GM12801 (cell line): Measurements from ENCODE around the gene SMIM14.

ENCODE experiments used
- TF ChIP-seq, protein P1 (sequence below): IDR thresholded peaks from one replicate; pipeline ENCODE4 v1.5.1; 2011; ENCODE audit warnings: control low read depth; ENCODE audit not compliant: insufficient read length; ENCODE audit errors: extremely low read depth

SMIM14 gene

DNA sequence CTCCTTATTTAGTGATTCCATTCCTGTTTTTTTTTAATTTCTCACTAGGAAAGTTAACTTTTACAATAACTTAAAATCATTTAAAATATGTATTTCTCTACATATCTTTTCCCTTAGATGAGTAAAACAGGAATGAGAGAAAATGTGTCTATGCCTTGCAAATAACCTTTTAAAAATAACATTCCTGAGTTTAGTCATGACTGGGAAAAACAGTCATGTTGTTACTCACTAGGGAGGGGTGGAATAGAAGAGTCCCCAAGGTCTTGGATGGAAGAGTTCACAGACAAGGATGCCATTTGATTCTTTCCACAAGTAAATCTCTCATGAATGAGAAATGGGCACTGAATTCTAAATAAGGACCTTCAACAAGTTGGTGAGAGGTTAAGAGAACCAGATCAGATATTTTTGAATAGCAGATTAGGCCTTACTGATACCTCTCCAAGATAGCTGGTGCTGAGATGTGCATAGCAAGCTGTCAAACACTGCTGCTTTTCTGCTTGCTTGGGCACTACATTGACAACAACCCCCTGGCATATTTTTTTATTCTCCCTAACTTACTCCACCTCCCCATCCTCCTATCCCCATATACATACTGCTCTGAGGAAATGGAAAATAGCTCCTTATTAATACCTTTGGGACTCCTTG is 136.5 kb downstream of the SMIM14 start:
- TF ChIP-seq, protein P1, sequence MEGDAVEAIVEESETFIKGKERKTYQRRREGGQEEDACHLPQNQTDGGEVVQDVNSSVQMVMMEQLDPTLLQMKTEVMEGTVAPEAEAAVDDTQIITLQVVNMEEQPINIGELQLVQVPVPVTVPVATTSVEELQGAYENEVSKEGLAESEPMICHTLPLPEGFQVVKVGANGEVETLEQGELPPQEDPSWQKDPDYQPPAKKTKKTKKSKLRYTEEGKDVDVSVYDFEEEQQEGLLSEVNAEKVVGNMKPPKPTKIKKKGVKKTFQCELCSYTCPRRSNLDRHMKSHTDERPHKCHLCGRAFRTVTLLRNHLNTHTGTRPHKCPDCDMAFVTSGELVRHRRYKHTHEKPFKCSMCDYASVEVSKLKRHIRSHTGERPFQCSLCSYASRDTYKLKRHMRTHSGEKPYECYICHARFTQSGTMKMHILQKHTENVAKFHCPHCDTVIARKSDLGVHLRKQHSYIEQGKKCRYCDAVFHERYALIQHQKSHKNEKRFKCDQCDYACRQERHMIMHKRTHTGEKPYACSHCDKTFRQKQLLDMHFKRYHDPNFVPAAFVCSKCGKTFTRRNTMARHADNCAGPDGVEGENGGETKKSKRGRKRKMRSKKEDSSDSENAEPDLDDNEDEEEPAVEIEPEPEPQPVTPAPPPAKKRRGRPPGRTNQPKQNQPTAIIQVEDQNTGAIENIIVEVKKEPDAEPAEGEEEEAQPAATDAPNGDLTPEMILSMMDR, result no peak

DNA sequence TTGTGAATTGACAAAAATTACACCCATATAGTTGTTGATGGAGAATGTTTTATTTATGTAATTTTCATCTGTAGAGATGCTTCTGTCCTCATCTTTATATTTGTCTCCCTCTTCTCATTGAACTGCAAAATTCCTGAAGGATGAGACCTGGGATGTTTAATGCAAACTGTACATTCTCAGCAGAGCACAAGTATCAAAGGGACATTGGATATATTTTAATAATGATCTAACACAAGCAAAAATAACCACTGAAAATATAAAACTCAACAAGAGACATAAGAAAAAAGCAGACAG is 140.0 kb downstream of the SMIM14 start:
- TF ChIP-seq, protein P1, result no peak

- TF ChIP-seq, protein P1, result no peak
These were observed 140.5 kb downstream of the SMIM14 start for GRCh38 chr4:39497909-39498726.
